Mucosa of descending colon (tissue), 3 donors: ENCODE results near the gene SPOCK1. TPM values are rescaled to one million over a fixed set of nuclear protein-coding genes. Genes with fewer than 3 reads are reported as not detected.

Source experiments
- ATAC-seq: fragments of 200-7000 bp; cut with Tn5 transposase; one replicate; pipeline ENCODE4 v1.9.1; 2020; ENCODE audit warnings: mild to moderate bottlenecking, moderate library complexity
- DNase-seq, 3 donors: peaks; one replicate each; pipeline ENCODE4 v3.0.0-alpha.2; 2020
- H3K36me3 ChIP-seq: fragments of 200-600 bp; one replicate; pipeline ENCODE4 v1.8.0; 2021; ENCODE audit warnings: low read depth, mild to moderate bottlenecking
- H3K4me1 ChIP-seq: fragments of 200-600 bp; one replicate; pipeline ENCODE4 v1.8.0; 2021; ENCODE audit warnings: low read depth, mild to moderate bottlenecking
- H3K4me3 ChIP-seq: fragments of 200-600 bp; one replicate; pipeline ENCODE4 v1.8.0; 2021; ENCODE audit warnings: mild to moderate bottlenecking
- H3K9me3 ChIP-seq: fragments of 200-600 bp; one replicate; pipeline ENCODE4 v1.8.0; 2021; ENCODE audit warnings: mild to moderate bottlenecking
- CTCF ChIP-seq: fragments of 200-600 bp; IDR thresholded peaks from one replicate; pipeline ENCODE4 v1.8.0; 2022; ENCODE audit warnings: antibody characterized with exemption, mild to moderate bottlenecking
- intact Hi-C, 2 donors: fragments of 100-400 bp; cut with DNase I in 1 of 2; cut with micrococcal nuclease in 1 of 2; formaldehyde crosslinking; loops; one replicate each; pipeline versions ENCODE4 v1.11.0 to v1.11.1; 2022; cut with DNase I, micrococcal nuclease
- total RNA-seq, 3 donors: library from RNA; stranded (reverse); fragmentation: NEBNext Ultra II Directional in 2 of 3; extraction: Animal tissue kit (Norgen Biotek cat#: 25700) in 2 of 3; gene quantifications; one replicate each; pipeline versions ENCODE4 v1.2.1 to v1.2.4, GENCODE V29; 2021 to 2023
- donor health status: DM: no; HTN: no; CAD: no; lungs with moderate emphysema.
- donor health status: DM: no; HTN: no; CAD: no.
- donor health status: DM: no; HTN: yes; CAD: no.

Gene SPOCK1
- total RNA-seq, 3 donors from 2014 or later = 1.8 to 55.5 (median 7.9) TPM

- Histone ChIP-seq H3K9me3 (no peaks in the 10 kb centered on the region), H3K4me1 (no peaks in the 10 kb centered on the region), H3K4me3 (no peak overlapping the region), H3K36me3 (no peaks in the 10 kb centered on the region)
- no peak for DNase-seq
- ATAC-seq = no peak
- intact Hi-C loops = no loop called here
- no peak for TF ChIP-seq CTCF
Measured at GRCh38 chr5:137185193-137185592, 313.9 kb downstream of the SPOCK1 start.

- H3K4me1 ChIP-seq = no peaks in the 10 kb centered on the region
- DNase-seq (no peak), ATAC-seq (no peak)
- H3K36me3 ChIP-seq = no peaks in the 10 kb centered on the region
- no peak for TF ChIP-seq CTCF
- H3K4me3 ChIP-seq = no peak overlapping the region
- intact Hi-C loops = no loop called here
- H3K9me3 ChIP-seq = no peaks in the 10 kb centered on the region
Measured at GRCh38 chr5:137184734-137185133, 314.4 kb downstream of the SPOCK1 start.

- H3K4me1 ChIP-seq = no peaks in the 10 kb centered on the region
- intact Hi-C loops = no loop called here
- ATAC-seq = no peak
- DNase-seq = no peak
- H3K4me3 ChIP-seq = no peak overlapping the region
- no peaks in the 10 kb centered on the region for H3K9me3 ChIP-seq
- no peaks in the 10 kb centered on the region for H3K36me3 ChIP-seq
- no peak for TF ChIP-seq CTCF
Measured at GRCh38 chr5:137182576-137182975, 316.6 kb downstream of the SPOCK1 start.

GRCh38 chr5:137181667-137182066 lies 317.5 kb downstream of the SPOCK1 start:
- no peaks in the 10 kb centered on the region for H3K36me3 ChIP-seq
- no peaks in the 10 kb centered on the region for H3K9me3 ChIP-seq
- DNase-seq = no peak
- no peak for ATAC-seq
- no peaks in the 10 kb centered on the region for H3K4me1 ChIP-seq
- H3K4me3 ChIP-seq = no peak overlapping the region
- no peak for TF ChIP-seq CTCF
- intact Hi-C loops = no loop called here

- DNase-seq (no peak), ATAC-seq (no peak)
- TF ChIP-seq CTCF = no peak
- H3K4me1 ChIP-seq = no peaks in the 10 kb centered on the region
- no peaks in the 10 kb centered on the region for H3K36me3 ChIP-seq
- no peaks in the 10 kb centered on the region for H3K9me3 ChIP-seq
- H3K4me3 ChIP-seq = no peak overlapping the region
- intact Hi-C loops = no loop called here
Measured at GRCh38 chr5:137179203-137179602, 319.9 kb downstream of the SPOCK1 start.

GRCh38 chr5:137176609-137177008 lies 322.5 kb downstream of the SPOCK1 start:
- no peaks in the 10 kb centered on the region for H3K36me3 ChIP-seq
- H3K4me1 ChIP-seq = no peaks in the 10 kb centered on the region
- no peaks in the 10 kb centered on the region for H3K9me3 ChIP-seq
- no peak for ATAC-seq
- DNase-seq = no peak
- TF ChIP-seq CTCF = no peak
- H3K4me3 ChIP-seq = no peak overlapping the region
- intact Hi-C loops = no loop called here
